ENCODE data around the gene MED29. TPM values are rescaled to one million over a fixed set of nuclear protein-coding genes. Genes with fewer than 3 reads are reported as not detected.

Gene MED29
- total and polyA plus RNA-seq, 10 of the 15 experiments (the other 5 are each of a cell fraction or from before 2014, with no cell fraction given) = 3.2 to 36.6 (median 22.8) TPM

DNA sequence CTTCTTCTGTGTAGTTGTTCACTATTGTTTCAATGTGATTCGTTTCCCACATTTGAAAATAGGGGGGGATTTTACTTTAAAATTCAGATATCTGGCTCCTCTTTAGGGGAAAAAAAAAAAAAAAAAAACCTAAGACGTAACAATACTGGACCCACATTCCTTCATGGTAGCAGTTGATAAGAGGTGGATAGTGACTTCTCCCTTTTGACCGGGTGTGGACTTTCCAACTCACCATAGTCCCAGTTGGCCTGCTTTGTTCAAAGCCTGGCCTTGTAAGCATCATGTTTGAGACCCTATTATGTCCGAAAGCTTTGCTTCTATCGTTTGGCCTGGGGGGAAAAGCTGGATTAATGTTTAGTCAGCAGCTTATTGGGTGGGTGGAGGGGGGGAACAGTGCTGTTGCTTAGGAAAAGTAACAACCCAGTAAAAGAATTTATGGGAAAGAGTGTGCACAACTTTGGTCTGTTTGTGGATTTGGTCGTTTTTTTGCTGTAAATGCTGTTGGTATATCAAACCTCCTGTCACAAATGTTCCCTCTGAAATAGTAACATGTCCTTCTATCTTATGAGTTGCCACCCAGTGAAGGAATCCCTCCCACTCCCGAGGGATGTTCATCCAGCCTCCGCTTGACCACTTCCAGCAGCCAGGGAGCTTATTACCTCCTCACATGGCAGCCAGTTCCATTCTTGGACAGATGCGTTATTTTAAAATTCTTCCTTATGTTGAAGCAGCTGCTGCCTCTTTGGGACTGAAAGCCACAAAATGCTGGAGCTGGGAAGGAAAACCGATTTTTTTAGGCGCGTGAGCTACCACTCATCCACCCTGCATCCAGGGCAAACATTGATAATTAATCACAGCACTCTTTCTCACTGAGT is 38.6 kb upstream of the MED29 start:
- H2AFZ ChIP-seq (ENCODE audit: control insufficient read depth, low read depth, low read length) = no peak overlapping the region
- no peaks in the 10 kb centered on the region for H3K9me3 ChIP-seq (replicated peaks; ENCODE audit: control insufficient read depth, insufficient read depth, low read length)
- H3K36me3 ChIP-seq (ENCODE audit: control insufficient read depth in 2 of 2, insufficient read depth in 2 of 2, low read length in 1 of 2) = peaks cover 10 to 17% of the 10 kb centered on the region in 2 experiments
- TF ChIP-seq, protein P1, sequence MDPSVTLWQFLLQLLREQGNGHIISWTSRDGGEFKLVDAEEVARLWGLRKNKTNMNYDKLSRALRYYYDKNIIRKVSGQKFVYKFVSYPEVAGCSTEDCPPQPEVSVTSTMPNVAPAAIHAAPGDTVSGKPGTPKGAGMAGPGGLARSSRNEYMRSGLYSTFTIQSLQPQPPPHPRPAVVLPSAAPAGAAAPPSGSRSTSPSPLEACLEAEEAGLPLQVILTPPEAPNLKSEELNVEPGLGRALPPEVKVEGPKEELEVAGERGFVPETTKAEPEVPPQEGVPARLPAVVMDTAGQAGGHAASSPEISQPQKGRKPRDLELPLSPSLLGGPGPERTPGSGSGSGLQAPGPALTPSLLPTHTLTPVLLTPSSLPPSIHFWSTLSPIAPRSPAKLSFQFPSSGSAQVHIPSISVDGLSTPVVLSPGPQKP (IDR thresholded peaks at IDR 0.05; ENCODE audit: low read depth, low read length) = no peak
- TF ChIP-seq, protein P2, sequence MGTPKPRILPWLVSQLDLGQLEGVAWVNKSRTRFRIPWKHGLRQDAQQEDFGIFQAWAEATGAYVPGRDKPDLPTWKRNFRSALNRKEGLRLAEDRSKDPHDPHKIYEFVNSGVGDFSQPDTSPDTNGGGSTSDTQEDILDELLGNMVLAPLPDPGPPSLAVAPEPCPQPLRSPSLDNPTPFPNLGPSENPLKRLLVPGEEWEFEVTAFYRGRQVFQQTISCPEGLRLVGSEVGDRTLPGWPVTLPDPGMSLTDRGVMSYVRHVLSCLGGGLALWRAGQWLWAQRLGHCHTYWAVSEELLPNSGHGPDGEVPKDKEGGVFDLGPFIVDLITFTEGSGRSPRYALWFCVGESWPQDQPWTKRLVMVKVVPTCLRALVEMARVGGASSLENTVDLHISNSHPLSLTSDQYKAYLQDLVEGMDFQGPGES (IDR thresholded peaks at IDR 0.05) = no peak
- TF ChIP-seq SP1 (IDR thresholded peaks at IDR 0.05; ENCODE audit: low read depth, low read length) (no peak), MTA2 (IDR thresholded peaks at IDR 0.05; ENCODE audit: low read depth) (no peak), DPF2 (IDR thresholded peaks at IDR 0.05) (no peak), SRF (IDR thresholded peaks at IDR 0.05; ENCODE audit: low read depth in 2 of 2, low read length in 2 of 2) (no peak), NFYA (IDR thresholded peaks at IDR 0.05; ENCODE audit: borderline replicate concordance, low read depth, low read length) (no peak), MEF2B (IDR thresholded peaks at IDR 0.05; ENCODE audit: partially characterized antibody, poor library complexity, severe bottlenecking) (no peak), STAT1 (conservative IDR thresholded peaks at IDR 0.05) (no peak), PAX8 (IDR thresholded peaks at IDR 0.05) (no peak)
- TF ChIP-seq, protein P3, sequence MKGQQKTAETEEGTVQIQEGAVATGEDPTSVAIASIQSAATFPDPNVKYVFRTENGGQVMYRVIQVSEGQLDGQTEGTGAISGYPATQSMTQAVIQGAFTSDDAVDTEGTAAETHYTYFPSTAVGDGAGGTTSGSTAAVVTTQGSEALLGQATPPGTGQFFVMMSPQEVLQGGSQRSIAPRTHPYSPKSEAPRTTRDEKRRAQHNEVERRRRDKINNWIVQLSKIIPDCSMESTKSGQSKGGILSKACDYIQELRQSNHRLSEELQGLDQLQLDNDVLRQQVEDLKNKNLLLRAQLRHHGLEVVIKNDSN (IDR thresholded peaks at IDR 0.05; ENCODE audit: borderline replicate concordance, extremely low read length, insufficient read depth, low read depth, low read length) = no peak
- DNase-seq (ENCODE audit: low read depth, low spot score) (no peak), FAIRE-seq (no peak), ATAC-seq (no peak)
- 86% methylated on average over 12 of the region's 12 CpGs for WGBS (ENCODE audit: insufficient coverage, insufficient replicate concordance, low lambda C conversion rate, missing lambda C conversion rate)
- no peak overlapping the region for H3K9ac ChIP-seq (ENCODE audit: control insufficient read depth, insufficient read depth, low read length)
- in situ Hi-C loops (cut with MboI) (no loop called here), intact Hi-C loops (cut with micrococcal nuclease; ENCODE audit: unreplicated experiment) (no loop called here)
- ChIA-PET RAD21 (ENCODE audit: unreplicated experiment) (interaction anchor here (0.5 to 1.1 kb wide), 2 partner anchors 46 to 423 kb away, joined by 3 to 4 read pairs; no protein-coding TSS in a partner anchor), SMC1A (ENCODE audit: uncharacterized antibody, unreplicated experiment) (interaction anchor here (2.3 kb wide), 1 partner anchor 10 kb away, joined by 7 read pairs; the partner anchor contains the start of gene SAMD4B), CTCF (interaction anchor here (0.7 kb wide), 1 partner anchor 10 kb away, joined by 3 read pairs; the partner anchor contains the start of gene SAMD4B), POLR2A (interaction anchor here (0.6 kb wide), 1 partner anchor 77 kb away, joined by 4 read pairs; no protein-coding TSS in a partner anchor)
- H4K20me1 ChIP-seq (ENCODE audit: control insufficient read depth, insufficient read depth) = no peaks in the 10 kb centered on the region
- no peak overlapping the region for H3K4me3 ChIP-seq
- H3K4me2 ChIP-seq (ENCODE audit: control insufficient read depth, insufficient read depth) = no peak overlapping the region
- no TSS peak for BruUV-seq (replicated peaks)
- no peaks in the 10 kb centered on the region for H3K79me2 ChIP-seq (ENCODE audit: control insufficient read depth, insufficient read depth, low read length)
- no peaks in the 10 kb centered on the region for H3K27me3 ChIP-seq (replicated peaks in 1 of 2; ENCODE audit: control insufficient read depth in 2 of 2, insufficient read depth in 2 of 2, low read length in 1 of 2)
- no peak overlapping the region for H3K27ac ChIP-seq (ENCODE audit: control insufficient read depth, insufficient read depth)
- H3K4me1 ChIP-seq (ENCODE audit: control insufficient read depth, insufficient read depth, low read length) = peaks cover 12% of the 10 kb centered on the region

All from GM12878 (cell line).